Stimulated activated CD4-positive, alpha-beta T cell treated with anti-CD3 and anti-CD28 coated beads, Interleukin-4, amount 100 ng/mL, for 24 hours (primary cell): ENCODE results near the gene DCTN4.

ENCODE experiments used
- DNase-seq: peaks from one replicate; pipeline ENCODE4 v3.0.0-alpha.2; 2020

The DCTN4 gene

DNA sequence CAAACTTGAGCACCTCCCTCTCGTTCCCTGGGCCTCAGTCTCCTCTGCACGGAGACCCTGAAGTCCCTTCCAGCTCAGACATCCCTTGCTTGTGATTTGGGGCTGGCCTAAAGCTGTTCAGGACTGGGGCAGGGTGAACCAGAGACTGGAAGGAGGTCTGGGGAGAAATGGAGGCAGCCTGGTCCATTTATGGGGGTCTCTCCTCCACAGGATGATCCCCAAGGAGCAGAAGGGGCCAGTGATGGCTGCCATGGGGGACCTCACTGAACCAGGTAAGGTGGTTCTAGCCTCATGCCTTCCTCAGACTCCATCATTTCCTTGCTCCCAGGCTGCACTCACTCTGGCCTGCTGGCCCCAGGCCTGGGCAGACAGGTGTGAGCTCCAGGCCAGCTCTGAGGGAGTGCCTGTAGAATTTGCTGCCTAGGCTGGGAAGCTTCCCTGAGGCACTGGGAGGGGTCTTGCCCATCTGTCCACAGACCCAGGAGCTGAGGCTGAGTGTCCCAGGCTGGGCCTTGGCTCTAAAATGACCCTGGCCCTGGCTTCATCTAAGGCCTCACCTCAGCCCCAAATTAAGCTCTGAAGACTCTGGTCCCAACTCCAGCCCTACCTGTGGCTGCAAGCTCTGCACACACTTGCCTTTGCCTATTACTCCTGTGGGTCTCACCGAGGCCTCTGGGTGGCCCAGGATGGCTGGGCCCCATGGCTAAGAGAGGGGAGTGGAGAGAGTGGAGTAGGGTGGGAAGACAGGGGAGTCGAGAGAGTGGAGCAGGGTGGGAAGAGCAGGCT is 95.9 kb downstream of the DCTN4 start:
- no peak for DNase-seq

DNA sequence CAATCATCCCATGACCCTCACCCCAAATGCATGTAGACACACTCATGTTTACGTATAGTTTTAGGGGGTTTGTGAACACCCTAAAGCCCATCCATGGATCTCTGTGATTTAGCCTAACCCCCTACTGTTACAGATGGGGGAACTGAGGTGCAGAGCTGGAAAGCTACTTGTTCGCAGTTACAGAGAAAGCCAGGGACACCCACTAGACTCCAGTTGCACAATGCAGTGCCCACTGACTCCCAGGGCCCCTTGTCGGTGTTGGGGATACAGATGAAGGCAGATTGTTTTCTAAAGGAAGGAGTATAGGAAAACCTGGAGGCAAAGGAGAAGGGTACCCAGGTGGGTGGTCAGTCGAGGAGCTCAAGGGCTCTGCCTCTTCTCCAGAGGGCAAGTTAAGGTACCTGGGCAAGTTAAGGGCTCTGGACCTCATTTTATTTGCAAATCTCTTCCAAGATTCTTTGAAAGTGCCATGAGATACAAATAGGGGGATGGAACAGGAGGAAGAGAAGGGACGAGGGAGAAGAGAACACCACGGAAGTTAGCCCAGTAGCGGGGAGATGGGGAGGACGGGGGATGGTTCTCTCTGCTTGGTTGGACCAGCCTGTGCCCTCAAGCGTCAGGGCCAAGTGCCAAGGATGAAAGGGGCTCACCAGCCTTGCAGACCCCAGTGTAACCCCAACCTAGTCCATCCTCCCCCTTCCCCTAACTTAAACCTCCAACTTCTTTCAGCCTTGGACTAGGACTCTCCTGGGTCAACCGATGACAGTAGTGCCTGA is 96.8 kb downstream of the DCTN4 start:
- DNase-seq, result no peak

DNA sequence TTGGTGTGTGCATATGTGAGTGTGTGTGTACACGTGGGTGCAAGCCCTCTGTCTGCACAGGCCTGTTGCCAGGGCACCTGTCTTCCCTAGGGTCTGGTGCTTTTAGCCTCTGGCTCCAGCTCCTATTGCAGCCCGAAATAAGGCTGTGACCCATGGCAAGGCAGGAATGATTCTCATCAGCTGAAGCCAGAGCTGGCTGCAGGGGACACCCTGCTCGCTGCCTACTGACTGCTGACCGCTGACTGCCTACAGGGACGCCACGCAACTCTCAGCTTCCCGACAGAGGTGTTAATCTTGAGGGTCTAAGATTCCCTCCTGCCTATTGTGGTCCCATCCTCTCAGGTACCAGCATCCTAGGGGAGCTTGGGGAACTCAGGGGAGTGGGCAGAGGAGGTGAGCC is 97.7 kb downstream of the DCTN4 start, which contains the start of gene MYOZ3:
TSS of gene MYOZ3 (plus strand) at position 166 of the 400 bp plus-strand sequence. CDS start 1,691 bp downstream, outside the sequence.
- DNase-seq, result no peak

DNA sequence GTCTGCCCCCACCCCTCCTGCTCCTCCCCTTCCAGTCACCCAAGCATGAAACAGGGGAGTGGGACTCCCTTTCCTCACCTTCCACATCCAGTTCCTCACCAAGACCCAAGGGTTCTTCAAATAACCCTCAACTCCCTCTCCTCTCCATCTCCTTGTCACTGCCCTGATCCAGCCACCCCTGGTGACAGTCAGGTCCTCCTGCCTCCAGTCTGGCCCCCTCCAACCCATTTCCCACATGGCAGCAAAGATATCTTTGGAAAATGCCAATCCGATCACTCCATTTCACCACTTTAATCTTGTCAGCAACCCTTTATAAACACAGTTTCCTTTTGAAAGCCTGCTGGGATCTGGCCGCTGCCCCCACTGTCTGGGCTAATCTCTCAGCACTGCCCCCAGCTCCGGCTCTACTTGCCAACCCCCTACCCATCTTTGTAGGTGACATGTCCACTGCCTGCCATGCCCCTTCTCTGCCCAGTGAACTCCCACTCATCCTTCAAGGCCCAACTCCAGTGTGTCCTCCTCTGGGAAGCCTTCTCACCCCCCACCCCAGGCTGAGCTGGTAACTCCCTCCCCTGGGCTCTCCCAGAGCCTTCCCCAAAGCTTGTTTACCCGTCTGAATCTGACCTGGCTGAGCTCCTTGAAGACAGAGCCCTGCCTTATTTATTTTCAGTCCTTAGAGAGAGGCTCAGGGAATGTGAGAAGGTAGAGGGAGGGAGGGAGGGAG is 98.5 kb downstream of the DCTN4 start:
- DNase-seq, result no peak

DNA sequence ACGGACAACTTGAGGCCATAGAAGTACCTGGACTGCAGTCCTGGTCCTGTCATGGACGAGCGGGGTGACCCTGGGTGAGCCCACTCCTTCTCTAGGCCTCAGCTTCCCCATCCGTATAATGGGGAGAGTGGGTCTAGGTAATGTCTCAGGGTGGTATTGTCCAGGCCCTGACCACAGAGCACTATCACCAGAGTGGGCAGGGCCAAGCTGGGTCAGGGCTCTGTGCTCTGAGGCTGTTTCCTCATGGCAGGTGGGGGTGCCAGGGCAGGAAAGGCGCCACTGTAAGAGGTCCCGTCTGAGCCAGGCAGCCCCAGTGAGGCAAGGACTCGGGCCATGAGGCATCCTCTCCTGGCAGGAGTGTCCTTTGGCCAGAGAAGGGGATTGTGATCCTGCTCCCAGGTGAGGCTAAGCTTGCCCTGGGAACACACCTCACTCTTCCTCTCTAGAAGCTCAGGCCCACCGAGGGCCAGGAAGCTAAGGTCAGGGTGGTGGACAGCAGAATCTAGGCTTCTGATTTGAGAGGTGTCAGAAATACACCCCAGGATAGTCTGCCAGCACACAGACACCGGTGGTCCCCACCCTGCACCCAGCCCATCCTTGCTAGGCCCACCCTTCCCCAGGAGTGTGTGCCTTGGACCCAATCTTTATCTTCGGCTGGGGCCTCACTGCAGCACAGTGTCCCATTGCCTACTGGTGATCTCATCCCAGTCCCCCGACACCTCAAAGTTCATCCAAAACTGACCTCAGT is 99.3 kb downstream of the DCTN4 start:
- no peak for DNase-seq

DNA sequence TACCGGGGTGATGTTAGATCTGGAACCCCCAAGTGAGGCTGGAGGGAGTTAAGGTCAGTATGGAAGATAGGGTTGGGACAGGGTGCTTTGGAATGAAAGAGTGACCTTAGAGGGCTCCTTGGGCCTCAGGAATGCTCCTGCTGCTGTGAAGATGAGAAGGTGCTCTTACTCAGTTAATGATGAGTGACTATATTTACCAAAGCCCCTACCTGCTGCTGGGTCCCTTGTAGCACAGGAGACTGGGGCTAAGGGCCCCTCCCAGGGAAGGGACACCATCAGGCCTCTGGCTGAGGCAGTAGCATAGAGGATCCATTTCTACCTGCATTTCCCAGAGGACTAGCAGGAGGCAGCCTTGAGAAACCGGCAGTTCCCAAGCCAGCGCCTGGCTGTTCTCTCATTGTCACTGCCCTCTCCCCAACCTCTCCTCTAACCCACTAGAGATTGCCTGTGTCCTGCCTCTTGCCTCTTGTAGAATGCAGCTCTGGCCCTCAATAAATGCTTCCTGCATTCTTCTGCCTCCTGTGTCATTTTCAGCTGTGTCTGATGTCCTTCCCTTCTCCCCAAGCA is 100.0 kb downstream of the DCTN4 start:
- no peak for DNase-seq
